Tibial nerve (tissue), 3 donors: ENCODE measurements around the gene CAPN3.

Source experiments
- CTCF ChIP-seq, 5 experiments: fragments of 200-600 bp in 3 of 5; fragments of 450-650 bp in 2 of 5; sonication (generic) in 3 of 5; IDR thresholded peaks; one replicate each; pipeline ENCODE4 v1.5.1; 2016 to 2019; ENCODE audit warnings: antibody characterized with exemption in 5 of 5, mild to moderate bottlenecking in 3 of 5, moderate library complexity in 2 of 5
- POLR2A ChIP-seq, 2 donors: fragments of 450-650 bp; IDR thresholded peaks; one replicate each; pipeline ENCODE4 v1.6.1; 2017; ENCODE audit warnings: antibody characterized with exemption in 2 of 2, mild to moderate bottlenecking in 2 of 2, moderate library complexity in 2 of 2

- TF ChIP-seq CTCF (IDR thresholded peaks at IDR 0.05) (no peak), POLR2A (IDR thresholded peaks at IDR 0.05) (no peak)
Observed at GRCh38 chr15:42448281-42448680, 89.0 kb downstream of the CAPN3 start.
